Transverse colon (tissue), 4 donors: ENCODE data around the gene ATP9B.

Experiments used
- CTCF ChIP-seq, 5 experiments: fragments of 200-600 bp in 3 of 5; fragments of 450-650 bp in 2 of 5; sonication (generic) in 3 of 5; IDR thresholded peaks; 1 replicate in 2 of 5; 2 replicates in 3 of 5; pipeline ENCODE4 v1.5.1; 2016 to 2017; ENCODE audit warnings: antibody characterized with exemption in 5 of 5, inconsistent platforms in 3 of 5, mild to moderate bottlenecking in 2 of 5, moderate library complexity in 1 of 5
- POLR2AphosphoS5 ChIP-seq, 3 donors: sonication (generic); formaldehyde crosslinking; IDR thresholded peaks; one replicate each; pipeline ENCODE4 v1.6.1; 2016; ENCODE audit warnings: antibody characterized with exemption in 3 of 3

- TF ChIP-seq CTCF (IDR thresholded peaks at IDR 0.05), result no peak
- TF ChIP-seq POLR2AphosphoS5 (IDR thresholded peaks at IDR 0.05), result no peak
These were observed 354.2 kb downstream of the ATP9B start for GRCh38 chr18:79423211-79424007.
